22Rv1 (cell line): ENCODE data around the gene IGFL4.

ENCODE experiments used
- ZFX ChIP-seq: fragments of 450-650 bp; IDR thresholded peaks from 2 replicates; pipeline ENCODE4 v1.6.1; 2017; ENCODE audit warnings: antibody characterized with exemption, borderline replicate concordance
- TF ChIP-seq, protein P1 (sequence below): fragments of 450-650 bp; IDR thresholded peaks from 2 replicates; pipeline ENCODE4 v1.5.1; 2017; ENCODE audit warnings: mild to moderate bottlenecking

DNA sequence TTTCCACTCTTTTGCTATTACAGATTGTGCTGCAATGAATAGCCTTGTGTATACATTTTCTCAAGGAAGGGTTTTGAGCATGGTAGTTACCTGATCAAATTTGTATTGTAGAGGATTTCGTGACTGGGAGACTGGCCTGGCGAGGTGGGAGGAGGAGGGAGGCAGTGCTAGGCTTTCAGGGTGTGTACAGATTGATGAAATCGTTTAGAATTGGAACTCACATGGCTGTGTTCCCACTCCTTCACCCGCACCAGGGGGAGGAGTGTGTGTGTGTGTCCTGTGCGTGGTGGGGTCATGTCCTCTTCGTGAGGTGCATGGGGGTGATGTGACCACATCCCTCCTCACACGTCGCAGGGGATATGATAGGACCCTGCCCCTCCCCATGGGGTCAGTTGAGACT lies 26.3 kb downstream of the IGFL4 start:
- TF ChIP-seq, protein P1, sequence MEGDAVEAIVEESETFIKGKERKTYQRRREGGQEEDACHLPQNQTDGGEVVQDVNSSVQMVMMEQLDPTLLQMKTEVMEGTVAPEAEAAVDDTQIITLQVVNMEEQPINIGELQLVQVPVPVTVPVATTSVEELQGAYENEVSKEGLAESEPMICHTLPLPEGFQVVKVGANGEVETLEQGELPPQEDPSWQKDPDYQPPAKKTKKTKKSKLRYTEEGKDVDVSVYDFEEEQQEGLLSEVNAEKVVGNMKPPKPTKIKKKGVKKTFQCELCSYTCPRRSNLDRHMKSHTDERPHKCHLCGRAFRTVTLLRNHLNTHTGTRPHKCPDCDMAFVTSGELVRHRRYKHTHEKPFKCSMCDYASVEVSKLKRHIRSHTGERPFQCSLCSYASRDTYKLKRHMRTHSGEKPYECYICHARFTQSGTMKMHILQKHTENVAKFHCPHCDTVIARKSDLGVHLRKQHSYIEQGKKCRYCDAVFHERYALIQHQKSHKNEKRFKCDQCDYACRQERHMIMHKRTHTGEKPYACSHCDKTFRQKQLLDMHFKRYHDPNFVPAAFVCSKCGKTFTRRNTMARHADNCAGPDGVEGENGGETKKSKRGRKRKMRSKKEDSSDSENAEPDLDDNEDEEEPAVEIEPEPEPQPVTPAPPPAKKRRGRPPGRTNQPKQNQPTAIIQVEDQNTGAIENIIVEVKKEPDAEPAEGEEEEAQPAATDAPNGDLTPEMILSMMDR, result no peak
- TF ChIP-seq ZFX, result no peak
